ENCODE results near the gene TNFAIP3.

DNA sequence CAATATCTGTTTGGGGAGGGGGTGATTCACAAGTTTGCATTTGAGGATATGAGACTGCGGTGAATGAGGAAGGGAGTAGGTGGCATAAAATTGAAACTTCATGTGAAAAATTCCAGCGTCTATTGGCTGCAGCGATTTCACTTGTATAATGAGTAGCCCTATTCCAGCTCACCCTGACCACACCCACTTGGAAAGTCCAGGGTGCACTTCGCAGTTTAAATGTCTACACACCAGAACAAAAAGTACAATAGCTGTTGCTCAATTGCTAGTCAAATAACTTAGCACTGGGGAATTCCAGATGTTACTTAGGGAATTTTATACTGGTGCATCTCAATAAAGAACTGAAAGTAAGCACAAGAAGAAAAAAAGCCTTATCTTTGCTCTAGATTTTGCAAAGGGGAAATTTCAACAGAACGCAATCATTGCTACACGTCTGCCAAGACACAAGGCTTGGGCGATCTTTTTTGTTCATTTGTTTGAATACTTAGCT is 6.3 kb downstream of the TNFAIP3 start:
- no peak for TF ChIP-seq POLR2A (IDR thresholded peaks at IDR 0.05)
- TF ChIP-seq, protein P1, sequence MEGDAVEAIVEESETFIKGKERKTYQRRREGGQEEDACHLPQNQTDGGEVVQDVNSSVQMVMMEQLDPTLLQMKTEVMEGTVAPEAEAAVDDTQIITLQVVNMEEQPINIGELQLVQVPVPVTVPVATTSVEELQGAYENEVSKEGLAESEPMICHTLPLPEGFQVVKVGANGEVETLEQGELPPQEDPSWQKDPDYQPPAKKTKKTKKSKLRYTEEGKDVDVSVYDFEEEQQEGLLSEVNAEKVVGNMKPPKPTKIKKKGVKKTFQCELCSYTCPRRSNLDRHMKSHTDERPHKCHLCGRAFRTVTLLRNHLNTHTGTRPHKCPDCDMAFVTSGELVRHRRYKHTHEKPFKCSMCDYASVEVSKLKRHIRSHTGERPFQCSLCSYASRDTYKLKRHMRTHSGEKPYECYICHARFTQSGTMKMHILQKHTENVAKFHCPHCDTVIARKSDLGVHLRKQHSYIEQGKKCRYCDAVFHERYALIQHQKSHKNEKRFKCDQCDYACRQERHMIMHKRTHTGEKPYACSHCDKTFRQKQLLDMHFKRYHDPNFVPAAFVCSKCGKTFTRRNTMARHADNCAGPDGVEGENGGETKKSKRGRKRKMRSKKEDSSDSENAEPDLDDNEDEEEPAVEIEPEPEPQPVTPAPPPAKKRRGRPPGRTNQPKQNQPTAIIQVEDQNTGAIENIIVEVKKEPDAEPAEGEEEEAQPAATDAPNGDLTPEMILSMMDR (IDR thresholded peaks at IDR 0.05) = no peak

All from thyroid gland (tissue), 4 donors.